IMR-90 (cell line): ENCODE data around the gene KCNQ1. TPM values are rescaled to one million over a fixed set of nuclear protein-coding genes. Genes with fewer than 3 reads are reported as not detected.

Experiments used
- ATAC-seq: fragments of 200-7000 bp; cut with Tn5 transposase; 2 replicates; pipeline ENCODE4 v1.9.1; 2020; ENCODE audit warnings: low read depth, mild to moderate bottlenecking, moderate library complexity
- BruUV-seq: library from RNA; stranded (reverse); fragments of 400-500 nt; replicated peaks from 2 replicates; lab custom pipeline; 2021; lab: Mats Ljungman, UMichigan
- CTCF ChIA-PET: fragments of 300-600 bp; formaldehyde crosslinking; extraction: SDS; loops from one replicate; lab custom pipeline; 2021; ENCODE audit warnings: antibody characterized with exemption; lab: Yijun Ruan, JAX
- POLR2A ChIA-PET: fragments of 300-600 bp; sonication (Branson Sonifier 250); formaldehyde crosslinking; loops from one replicate; lab custom pipeline; 2022; ENCODE audit warnings: antibody characterized with exemption; ENCODE audit not compliant: unreplicated experiment; lab: Charles Lee
- DNase-seq: peaks from one replicate; pipeline ENCODE4 v3.0.0; 2013
- H2AFZ ChIP-seq: replicated peaks from 2 replicates; pipeline ENCODE3; 2013; ENCODE audit warnings: low read length, mild to moderate bottlenecking; ENCODE audit not compliant: poor library complexity
- H2AK5ac ChIP-seq: 2 replicates; pipeline ENCODE4 v1.6.1; 2013; ENCODE audit warnings: low read depth, low read length, inconsistent platforms
- H2AK9ac ChIP-seq: replicated peaks from 2 replicates; pipeline ENCODE3; 2013; ENCODE audit warnings: mild to moderate bottlenecking, low read depth, low read length, moderate library complexity; ENCODE audit not compliant: poor library complexity
- H2BK120ac ChIP-seq: 2 replicates; pipeline ENCODE4 v1.6.1; 2013; ENCODE audit warnings: low read depth, low read length, inconsistent platforms
- H2BK15ac ChIP-seq: 3 replicates; pipeline ENCODE4 v1.6.1; 2013; ENCODE audit warnings: low read depth, low read length, inconsistent platforms
- H2BK20ac ChIP-seq: 2 replicates; pipeline ENCODE4 v1.6.1; 2013; ENCODE audit warnings: low read depth, mild to moderate bottlenecking, inconsistent platforms, low read length, moderate library complexity
- H2BK5ac ChIP-seq: 2 replicates; pipeline ENCODE4 v1.6.1; 2013; ENCODE audit warnings: mild to moderate bottlenecking, low read depth, low read length, inconsistent platforms; ENCODE audit not compliant: poor library complexity, severe bottlenecking
- H3K14ac ChIP-seq: replicated peaks from 2 replicates; pipeline ENCODE4 v1.6.1; 2013; ENCODE audit warnings: low read depth, low read length, inconsistent platforms
- H3K18ac ChIP-seq: 2 replicates; pipeline ENCODE4 v1.6.1; 2013; ENCODE audit warnings: low read depth, low read length, control low read depth
- H3K23ac ChIP-seq: 2 replicates; pipeline ENCODE4 v1.6.1; 2013; ENCODE audit warnings: low read depth, low read length, inconsistent platforms
- H3K27ac ChIP-seq: 2 replicates; pipeline ENCODE4 v1.5.1; 2013; ENCODE audit warnings: mild to moderate bottlenecking, control low read depth, low read length; ENCODE audit not compliant: insufficient read depth
- H3K27me3 ChIP-seq: 2 replicates; pipeline ENCODE4 v1.6.1; 2013; ENCODE audit warnings: low read length; ENCODE audit not compliant: control insufficient read depth, insufficient read depth
- H3K36me3 ChIP-seq: 2 replicates; pipeline ENCODE4 v1.6.1; 2013; ENCODE audit warnings: low read length, mixed read lengths; ENCODE audit not compliant: control insufficient read depth, insufficient read depth
- H3K4ac ChIP-seq: 2 replicates; pipeline ENCODE4 v1.6.1; 2013; ENCODE audit warnings: low read depth, low read length, inconsistent platforms
- H3K4me1 ChIP-seq: 2 replicates; pipeline ENCODE4 v1.6.1; 2013; ENCODE audit warnings: low read length, mixed read lengths; ENCODE audit not compliant: control insufficient read depth, insufficient read depth
- H3K4me2 ChIP-seq: 2 replicates; pipeline ENCODE4 v1.6.1; 2013; ENCODE audit warnings: low read depth, mild to moderate bottlenecking, control low read depth, low read length, moderate library complexity
- H3K4me3 ChIP-seq: 2 replicates; pipeline ENCODE4 v1.5.1; 2013; ENCODE audit warnings: low read depth, mild to moderate bottlenecking, control low read depth, low read length, moderate library complexity; ENCODE audit not compliant: insufficient read depth
- H3K56ac ChIP-seq: 2 replicates; pipeline ENCODE4 v1.6.1; 2013; ENCODE audit warnings: low read length, inconsistent platforms; ENCODE audit not compliant: insufficient read depth; ENCODE audit errors: extremely low read depth
- H3K79me1 ChIP-seq, 2 experiments: 2 replicates each; pipeline ENCODE4 v1.6.1; 2013; ENCODE audit warnings: low read length in 2 of 2, inconsistent platforms in 1 of 2, low read depth in 1 of 2
- H3K9ac ChIP-seq: 2 replicates; pipeline ENCODE4 v1.6.1; 2013; ENCODE audit warnings: low read depth, low read length, control low read depth
- H3K9me1 ChIP-seq: 2 replicates; pipeline ENCODE4 v1.6.1; 2013; ENCODE audit warnings: low read length, inconsistent platforms; ENCODE audit not compliant: insufficient read depth
- H3K9me3 ChIP-seq: 2 replicates; pipeline ENCODE4 v1.6.1; 2013; ENCODE audit warnings: low read length; ENCODE audit not compliant: control insufficient read depth, insufficient read depth
- H4K20me1 ChIP-seq: 2 replicates; pipeline ENCODE4 v1.6.1; 2013; ENCODE audit warnings: low read length, inconsistent platforms; ENCODE audit not compliant: insufficient read depth
- H4K5ac ChIP-seq: 2 replicates; pipeline ENCODE4 v1.6.1; 2013; ENCODE audit warnings: mild to moderate bottlenecking, low read depth, low read length, control low read depth
- H4K8ac ChIP-seq, 2 experiments: 2 replicates each; pipeline ENCODE4 v1.6.1; 2013; ENCODE audit warnings: low read depth in 2 of 2, low read length in 2 of 2, control low read depth in 1 of 2, inconsistent platforms in 1 of 2
- H4K91ac ChIP-seq: 2 replicates; pipeline ENCODE4 v1.6.1; 2013; ENCODE audit warnings: low read depth, low read length, inconsistent platforms; ENCODE audit not compliant: insufficient read depth
- RAD21 ChIP-seq: IDR thresholded peaks from 2 replicates; pipeline ENCODE4 v1.6.1; 2012; ENCODE audit warnings: low read length, improper control_type of control experiment
- WGBS, 2 experiments: methylation state at CpG; one replicate each; pipeline versions ENCODE4 v1.1.5 to v1.1.7; 2013; ENCODE audit warnings: missing lambda C conversion rate in 2 of 2; ENCODE audit not compliant: insufficient read length in 1 of 2; ENCODE audit errors: extremely low coverage in 2 of 2; 5-methylcytosine and 5-hydroxymethylcytosine counted together
- dilution Hi-C: fragments of 300-500 bp; cut with HindIII; formaldehyde crosslinking; loops from one replicate; pipeline ENCODE4 v1.14.3; 2018; ENCODE audit warnings: low sequenced_read_pairs; ENCODE audit not compliant: unreplicated experiment
- in situ Hi-C: fragments of 300-500 bp; cut with MboI; formaldehyde crosslinking; loops from 3 replicates; pipeline ENCODE4 v1.14.3; 2019; ENCODE audit warnings: low sequenced_read_pairs, inconsistent platforms, mixed read lengths
- intact Hi-C: fragments of 100-400 bp; cut with micrococcal nuclease; formaldehyde crosslinking; loops from 2 replicates; pipeline ENCODE4 v1.10.0; 2022
- polyA plus RNA-seq, 3 experiments: library from polyadenylated mRNA; depleted of rRNA; stranded (reverse); fragments of >200 nt; gene quantifications; 2 replicates each; pipeline ENCODE4 v1.2.3, GENCODE V29; 2012; ENCODE audit warnings: low replicate concordance in 1 of 3
- total RNA-seq: library from RNA; depleted of rRNA; stranded (reverse); fragments of >200 nt; gene quantifications from 2 replicates; pipeline ENCODE4 v1.2.3, GENCODE V29; 2012
- TF ChIP-seq, protein P1 (sequence below): fragments of 150-350 bp; IDR thresholded peaks from 2 replicates; pipeline ENCODE4 v1.6.1; 2016; ENCODE audit warnings: low read depth, mild to moderate bottlenecking, low read length, moderate library complexity, borderline replicate concordance
- TF ChIP-seq, protein P2 (sequence below): conservative IDR thresholded peaks from 2 replicates; pipeline ENCODE4 v1.5.1; 2012; ENCODE audit warnings: mild to moderate bottlenecking, low read depth, low read length, improper control_type of control experiment

KCNQ1 gene
- total and polyA plus RNA-seq, 2 of the 4 experiments (the other 2 are of a cell fraction) = 0.07 TPM; not detected in 1

DNA sequence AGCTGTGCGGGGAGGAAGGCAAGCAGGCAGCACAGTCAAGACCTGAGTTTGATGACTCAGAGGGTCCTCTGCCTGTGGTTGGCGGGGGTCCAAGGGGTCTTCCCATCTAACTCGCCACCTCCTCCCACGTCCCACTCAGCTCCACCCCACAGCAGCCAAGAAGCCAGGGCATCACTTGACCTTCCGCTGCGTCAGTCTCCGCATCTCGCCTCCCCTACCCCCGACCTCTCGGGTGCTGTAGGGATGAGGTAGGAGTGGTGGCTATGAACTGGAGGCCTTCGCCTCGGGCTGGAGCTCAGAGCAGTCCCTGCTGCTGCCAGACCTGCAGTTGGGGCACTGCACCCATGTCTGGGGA, 350.1 kb downstream of the KCNQ1 start:
- Histone ChIP-seq H3K27me3 (peaks cover 46% of the 10 kb centered on the region), H3K9ac (no peak overlapping the region), H2AK9ac (no peak overlapping the region), H3K56ac (no peak overlapping the region), H2AK5ac (no peak overlapping the region), H2BK15ac (no peak overlapping the region), H2BK120ac (no peak overlapping the region), H4K20me1 (no peaks in the 10 kb centered on the region; the same call in 1 of the 2 replicates), H3K4ac (no peak overlapping the region), H3K79me1 (no peaks in the 10 kb centered on the region), H3K4me2 (no peak overlapping the region), H3K9me3 (peaks cover 7% of the 10 kb centered on the region), H3K18ac (no peak overlapping the region), H3K4me3 (no peak overlapping the region), H3K27ac (no peak overlapping the region), H3K14ac (no peak overlapping the region), H2BK20ac (no peak overlapping the region), H3K23ac (no peak overlapping the region), H2BK5ac (no peak overlapping the region), H4K8ac (no peak overlapping the region), H4K91ac (no peak overlapping the region), H3K36me3 (no peaks in the 10 kb centered on the region), H3K4me1 (no peaks in the 10 kb centered on the region), H3K9me1 (peaks cover 3% of the 10 kb centered on the region; the same call in 1 of the 2 replicates), H2AFZ (peak overlapping the region; percentile 43), H4K5ac (no peak overlapping the region)
- intact Hi-C loops = no loop called here
- no CpG with 5 or more reads among the region's 12 CpGs for WGBS, 2 experiments
- no peak for DNase-seq
- dilution Hi-C loops = no loop called here
- ChIA-PET CTCF (no interaction called here), POLR2A (no interaction called here)
- no peak for ATAC-seq
- BruUV-seq = no TSS peak
- in situ Hi-C loops = no loop called here
- TF ChIP-seq, protein P1, sequence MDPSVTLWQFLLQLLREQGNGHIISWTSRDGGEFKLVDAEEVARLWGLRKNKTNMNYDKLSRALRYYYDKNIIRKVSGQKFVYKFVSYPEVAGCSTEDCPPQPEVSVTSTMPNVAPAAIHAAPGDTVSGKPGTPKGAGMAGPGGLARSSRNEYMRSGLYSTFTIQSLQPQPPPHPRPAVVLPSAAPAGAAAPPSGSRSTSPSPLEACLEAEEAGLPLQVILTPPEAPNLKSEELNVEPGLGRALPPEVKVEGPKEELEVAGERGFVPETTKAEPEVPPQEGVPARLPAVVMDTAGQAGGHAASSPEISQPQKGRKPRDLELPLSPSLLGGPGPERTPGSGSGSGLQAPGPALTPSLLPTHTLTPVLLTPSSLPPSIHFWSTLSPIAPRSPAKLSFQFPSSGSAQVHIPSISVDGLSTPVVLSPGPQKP = no peak
- no peak for TF ChIP-seq RAD21
- TF ChIP-seq, protein P2, sequence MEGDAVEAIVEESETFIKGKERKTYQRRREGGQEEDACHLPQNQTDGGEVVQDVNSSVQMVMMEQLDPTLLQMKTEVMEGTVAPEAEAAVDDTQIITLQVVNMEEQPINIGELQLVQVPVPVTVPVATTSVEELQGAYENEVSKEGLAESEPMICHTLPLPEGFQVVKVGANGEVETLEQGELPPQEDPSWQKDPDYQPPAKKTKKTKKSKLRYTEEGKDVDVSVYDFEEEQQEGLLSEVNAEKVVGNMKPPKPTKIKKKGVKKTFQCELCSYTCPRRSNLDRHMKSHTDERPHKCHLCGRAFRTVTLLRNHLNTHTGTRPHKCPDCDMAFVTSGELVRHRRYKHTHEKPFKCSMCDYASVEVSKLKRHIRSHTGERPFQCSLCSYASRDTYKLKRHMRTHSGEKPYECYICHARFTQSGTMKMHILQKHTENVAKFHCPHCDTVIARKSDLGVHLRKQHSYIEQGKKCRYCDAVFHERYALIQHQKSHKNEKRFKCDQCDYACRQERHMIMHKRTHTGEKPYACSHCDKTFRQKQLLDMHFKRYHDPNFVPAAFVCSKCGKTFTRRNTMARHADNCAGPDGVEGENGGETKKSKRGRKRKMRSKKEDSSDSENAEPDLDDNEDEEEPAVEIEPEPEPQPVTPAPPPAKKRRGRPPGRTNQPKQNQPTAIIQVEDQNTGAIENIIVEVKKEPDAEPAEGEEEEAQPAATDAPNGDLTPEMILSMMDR = no peak
